VCaP (cell line): Measurements from ENCODE around the gene ZNF239.

Experiments used
- H3K27ac ChIP-seq: fragments of 450-650 bp; 2 replicates; pipeline ENCODE4 v1.5.1; 2017
- TF ChIP-seq, protein P1 (sequence below): fragments of 450-650 bp; conservative IDR thresholded peaks from 2 replicates; pipeline ENCODE4 v1.5.1; 2017; ENCODE audit warnings: mild to moderate bottlenecking, moderate library complexity

Gene ZNF239

DNA sequence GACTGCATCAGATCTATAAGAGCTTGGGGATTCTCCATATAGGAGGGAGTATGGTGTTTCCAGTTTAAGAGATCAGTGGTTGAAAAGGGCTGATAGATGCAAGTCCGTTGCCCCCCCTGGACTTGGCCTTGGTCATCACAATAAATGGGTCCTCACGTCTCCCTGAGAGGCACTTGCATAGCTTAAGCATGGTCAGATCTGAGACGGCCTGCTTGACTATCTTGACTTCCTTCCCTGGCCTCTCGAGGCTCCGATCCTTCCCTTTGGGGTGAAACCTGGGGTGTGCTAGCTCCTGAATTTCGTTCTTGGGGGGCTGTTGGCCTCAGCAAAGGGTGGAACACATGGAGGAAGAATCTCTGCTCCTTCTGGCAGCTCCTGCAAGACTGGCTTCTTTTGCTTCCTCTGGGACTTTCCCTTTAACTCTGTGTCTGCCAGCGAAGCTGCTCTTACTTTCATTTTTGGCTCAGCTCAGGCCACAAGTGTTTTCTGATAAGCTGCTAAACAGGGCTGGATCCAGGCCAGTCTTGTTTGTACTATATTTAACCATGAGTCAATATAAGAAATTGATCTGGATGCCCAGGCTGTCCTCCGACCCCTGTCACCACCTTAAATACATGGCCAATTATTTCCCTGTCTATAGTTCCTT lies 20.7 kb upstream of the ZNF239 start:
- H3K27ac ChIP-seq, result no peak overlapping the region
- TF ChIP-seq, protein P1, sequence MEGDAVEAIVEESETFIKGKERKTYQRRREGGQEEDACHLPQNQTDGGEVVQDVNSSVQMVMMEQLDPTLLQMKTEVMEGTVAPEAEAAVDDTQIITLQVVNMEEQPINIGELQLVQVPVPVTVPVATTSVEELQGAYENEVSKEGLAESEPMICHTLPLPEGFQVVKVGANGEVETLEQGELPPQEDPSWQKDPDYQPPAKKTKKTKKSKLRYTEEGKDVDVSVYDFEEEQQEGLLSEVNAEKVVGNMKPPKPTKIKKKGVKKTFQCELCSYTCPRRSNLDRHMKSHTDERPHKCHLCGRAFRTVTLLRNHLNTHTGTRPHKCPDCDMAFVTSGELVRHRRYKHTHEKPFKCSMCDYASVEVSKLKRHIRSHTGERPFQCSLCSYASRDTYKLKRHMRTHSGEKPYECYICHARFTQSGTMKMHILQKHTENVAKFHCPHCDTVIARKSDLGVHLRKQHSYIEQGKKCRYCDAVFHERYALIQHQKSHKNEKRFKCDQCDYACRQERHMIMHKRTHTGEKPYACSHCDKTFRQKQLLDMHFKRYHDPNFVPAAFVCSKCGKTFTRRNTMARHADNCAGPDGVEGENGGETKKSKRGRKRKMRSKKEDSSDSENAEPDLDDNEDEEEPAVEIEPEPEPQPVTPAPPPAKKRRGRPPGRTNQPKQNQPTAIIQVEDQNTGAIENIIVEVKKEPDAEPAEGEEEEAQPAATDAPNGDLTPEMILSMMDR, result no peak

DNA sequence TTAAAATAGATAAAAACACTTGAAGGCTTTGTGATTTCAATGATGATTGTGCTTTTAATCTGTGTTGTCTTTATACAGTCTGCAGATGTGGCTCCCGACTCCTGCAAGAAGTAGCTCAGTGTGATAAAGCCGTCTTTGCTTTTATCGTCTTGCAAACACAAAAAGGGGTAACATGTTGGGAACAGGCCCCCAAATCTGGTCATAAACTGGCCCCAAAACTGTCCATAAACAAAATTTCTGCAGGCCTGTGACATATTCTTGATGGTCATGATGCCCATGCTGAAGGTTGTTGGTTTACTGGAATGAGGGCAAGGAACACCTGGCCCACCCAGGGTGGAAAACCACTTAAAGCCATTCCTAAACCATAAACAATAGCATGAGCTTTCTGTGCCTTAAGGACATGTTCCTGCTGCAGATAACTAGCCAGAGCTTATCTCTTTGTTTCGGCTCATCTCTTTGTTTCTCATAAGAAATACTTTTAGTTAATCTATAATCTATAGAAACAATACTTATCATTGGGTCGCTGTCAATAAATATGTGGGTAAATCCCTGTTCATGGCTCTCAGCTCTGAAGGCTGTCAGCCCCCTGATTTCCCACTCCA lies 17.0 kb upstream of the ZNF239 start:
- no peak overlapping the region for H3K27ac ChIP-seq
- TF ChIP-seq, protein P1, result no peak

DNA sequence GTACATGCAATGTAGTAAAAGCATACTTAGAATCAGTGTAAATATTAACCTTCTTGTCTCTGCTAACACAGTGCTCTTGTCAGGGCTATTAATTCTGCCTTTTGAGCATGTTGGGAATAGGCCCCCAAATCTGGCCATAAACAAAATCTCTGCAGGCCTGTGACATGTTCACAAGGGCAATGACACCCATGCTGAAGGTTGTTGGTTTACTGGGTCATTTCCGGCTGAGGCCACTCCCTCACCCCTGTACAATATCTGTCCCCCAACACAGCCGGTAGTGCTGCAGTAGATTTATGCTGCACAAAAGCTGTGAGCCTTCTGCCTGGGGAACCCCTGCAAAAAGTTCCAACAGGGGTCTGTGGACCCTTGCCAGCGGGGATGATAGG lies 12.3 kb upstream of the ZNF239 start:
- H3K27ac ChIP-seq, result peak overlapping the region; percentile 17; the same call in 1 of the 2 replicates

DNA sequence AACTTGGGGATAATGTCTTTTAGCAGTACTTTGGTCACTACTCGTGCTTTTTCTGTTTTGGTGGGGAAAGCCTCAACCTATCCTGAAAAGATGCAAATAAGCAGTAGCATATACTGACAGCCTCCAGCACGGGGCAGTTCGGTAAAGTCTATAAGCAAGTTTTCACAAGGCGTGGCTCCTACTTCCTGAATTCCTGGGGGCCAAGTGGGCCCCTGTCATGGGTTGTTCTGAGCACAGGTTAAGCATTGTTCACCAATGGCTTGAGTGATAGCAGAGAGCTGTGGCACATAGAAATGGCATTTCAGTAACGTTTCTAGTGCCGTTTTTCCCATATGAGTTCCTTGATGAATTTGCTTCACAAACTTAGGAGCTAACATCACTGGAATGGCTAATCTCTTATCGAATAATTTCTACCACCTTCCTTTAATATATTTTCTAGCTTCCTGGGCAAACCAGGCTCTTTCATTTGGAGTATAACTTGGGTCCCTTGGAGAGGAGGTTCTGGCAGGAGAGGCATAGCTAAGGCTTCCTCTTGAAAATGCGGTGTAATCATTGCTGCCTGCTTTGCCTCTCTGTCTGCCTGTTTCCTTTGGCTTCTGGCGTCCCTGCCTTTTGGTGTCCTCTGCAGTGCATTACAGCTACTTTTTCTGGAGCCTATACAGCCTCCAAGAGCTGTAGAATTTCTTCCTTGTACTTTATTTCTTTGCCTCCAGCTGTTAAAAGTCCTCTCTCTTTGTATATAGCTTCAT lies 11.7 kb upstream of the ZNF239 start:
- H3K27ac ChIP-seq, result peak overlapping the region; percentile 17; the same call in 1 of the 2 replicates
- TF ChIP-seq, protein P1, result no peak

DNA sequence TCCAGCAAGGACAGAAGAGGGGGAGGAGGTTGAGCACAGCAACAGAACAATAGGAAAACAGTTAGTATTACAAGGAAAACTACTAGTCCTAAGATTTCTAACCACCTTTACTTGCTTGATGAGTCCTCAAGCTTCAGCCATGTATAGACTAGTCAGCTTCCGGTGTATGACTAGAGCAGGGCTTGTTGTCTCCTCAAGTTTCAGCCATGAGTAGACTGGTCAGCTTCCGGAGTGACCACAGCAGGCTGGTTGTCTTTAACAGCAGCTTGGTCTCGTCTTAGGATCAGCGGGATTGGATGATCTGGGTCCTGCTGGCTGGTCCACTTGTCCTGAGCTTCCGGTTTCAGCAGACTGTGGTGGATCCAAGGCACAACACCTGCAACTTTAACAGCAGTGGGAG lies 10.6 kb upstream of the ZNF239 start:
- H3K27ac ChIP-seq, result no peak overlapping the region
- TF ChIP-seq, protein P1, result no peak

DNA sequence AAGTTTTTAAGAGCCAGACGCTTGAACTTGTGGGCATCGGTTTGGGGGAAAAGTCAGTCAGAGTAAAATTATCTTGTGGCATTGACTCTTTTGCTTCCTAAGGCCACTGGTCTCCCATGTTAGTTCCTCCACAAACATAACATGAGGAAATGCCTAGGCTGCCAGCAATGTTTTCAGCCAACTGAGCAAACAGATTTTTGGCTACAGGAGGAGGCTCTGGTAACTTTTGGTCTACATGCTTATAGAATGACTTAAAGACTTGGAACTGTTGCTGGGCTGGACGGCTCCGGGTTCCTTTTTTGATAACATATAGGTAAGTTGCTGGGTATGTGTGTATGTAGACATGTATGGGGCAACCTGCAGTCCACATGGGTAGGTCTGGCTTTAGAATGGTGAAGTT lies 9.6 kb upstream of the ZNF239 start:
- TF ChIP-seq, protein P1, result no peak
- H3K27ac ChIP-seq, result peak overlapping the region; percentile 28; the same call in 1 of the 2 replicates

DNA sequence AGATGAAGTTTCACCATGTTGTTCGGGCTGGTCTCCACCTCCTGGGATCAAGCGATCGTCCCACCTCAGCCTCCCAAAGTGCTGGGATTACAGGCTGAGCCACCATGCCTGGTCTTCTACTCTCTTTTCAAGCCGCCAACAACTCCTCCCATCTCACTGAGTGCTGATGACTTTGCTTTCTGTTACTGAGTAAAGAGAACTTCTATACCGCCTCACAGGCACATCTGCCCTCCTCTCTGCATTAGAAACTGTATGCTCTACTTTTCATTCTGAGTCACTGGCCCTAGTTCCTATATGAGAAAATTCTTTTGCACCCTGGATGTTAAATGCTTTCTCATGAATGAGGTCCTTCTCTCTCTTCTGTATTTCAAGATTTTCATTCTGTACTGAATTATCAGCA lies 2.2 kb upstream of the ZNF239 start:
- TF ChIP-seq, protein P1, result no peak
- H3K27ac ChIP-seq, result no peak overlapping the region

DNA sequence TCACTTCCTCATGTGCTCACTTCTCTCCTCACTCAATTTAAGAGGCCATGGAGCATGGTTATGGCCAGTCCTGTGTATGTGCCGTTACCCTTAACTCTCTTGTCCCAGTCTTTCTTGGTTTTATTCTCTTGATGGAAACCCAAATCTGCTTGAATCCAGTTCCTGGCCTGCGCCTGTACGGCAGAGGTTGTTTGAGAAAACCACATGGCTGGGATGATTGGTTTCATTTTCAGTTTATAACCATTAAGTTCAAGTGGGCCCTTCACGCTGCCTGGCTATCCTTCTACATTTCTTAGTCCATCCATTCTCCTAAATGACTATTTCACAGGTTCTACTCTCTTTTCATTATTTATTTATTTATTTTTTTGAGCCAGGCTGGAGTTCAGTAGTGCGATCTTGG lies 1.6 kb upstream of the ZNF239 start:
- H3K27ac ChIP-seq, result no peak overlapping the region
- TF ChIP-seq, protein P1, result no peak
